WERI-Rb-1 (cell line): ENCODE measurements around the gene HEXD.
A peak's percentile ranks its signal among the peaks of the same experiment; 100 is the strongest.

ENCODE experiments used
- DNase-seq: peaks from one replicate; pipeline ENCODE4 v3.0.0-alpha.2; 2020
- H3K27ac ChIP-seq: fragments of 250-450 bp; sonication (Bioruptor Pico); 2 replicates; pipeline ENCODE4 v1.5.1; 2020; ENCODE audit warnings: mild to moderate bottlenecking, moderate library complexity
- H3K27me3 ChIP-seq: fragments of 250-450 bp; sonication (Bioruptor Pico); 2 replicates; pipeline ENCODE4 v1.5.1; 2021; ENCODE audit warnings: mild to moderate bottlenecking, low read depth, moderate library complexity; ENCODE audit not compliant: insufficient read depth, severe bottlenecking
- H3K36me3 ChIP-seq: fragments of 250-450 bp; sonication (Bioruptor Pico); 2 replicates; pipeline ENCODE4 v1.5.1; 2020; ENCODE audit warnings: mild to moderate bottlenecking, moderate library complexity
- H3K4me3 ChIP-seq: 2 replicates; pipeline ENCODE4 v1.5.1; 2011; ENCODE audit warnings: low read depth, mild to moderate bottlenecking, control low read depth, low read length
- H3K9me3 ChIP-seq: fragments of 250-450 bp; sonication (Bioruptor Pico); 2 replicates; pipeline ENCODE4 v1.5.1; 2021; ENCODE audit warnings: mild to moderate bottlenecking, moderate library complexity; ENCODE audit not compliant: severe bottlenecking
- CTCF ChIP-seq: IDR thresholded peaks from 2 replicates; pipeline ENCODE4 v1.5.1; 2011; ENCODE audit warnings: low read depth, mild to moderate bottlenecking, control low read depth, inconsistent platforms, low read length

The HEXD gene

GRCh38 chr17:82399601-82400101 is 18.5 kb upstream of the HEXD start:
- 0 out of 2 replicates have a peak overlapping the region, but pooled peaks have one; percentile 2 for H3K4me3 ChIP-seq
- no peaks in the 10 kb centered on the region for H3K27me3 ChIP-seq
- H3K27ac ChIP-seq = peak overlapping the region; percentile 75
- peaks cover 58% of the 10 kb centered on the region for H3K36me3 ChIP-seq
- no peaks in the 10 kb centered on the region for H3K9me3 ChIP-seq
- TF ChIP-seq CTCF = no peak
- peak; percentile 90 for DNase-seq

GRCh38 chr17:82400206-82400605 is 17.9 kb upstream of the HEXD start:
- no peaks in the 10 kb centered on the region for H3K9me3 ChIP-seq
- H3K36me3 ChIP-seq = peaks cover 55% of the 10 kb centered on the region
- H3K4me3 ChIP-seq = no peak overlapping the region
- no peak for TF ChIP-seq CTCF
- H3K27me3 ChIP-seq = no peaks in the 10 kb centered on the region
- H3K27ac ChIP-seq = peak overlapping the region; percentile 75
- no peak for DNase-seq

- Histone ChIP-seq H3K27ac (peak overlapping the region; percentile 75), H3K27me3 (no peaks in the 10 kb centered on the region), H3K9me3 (no peaks in the 10 kb centered on the region), H3K36me3 (peaks cover 56% of the 10 kb centered on the region), H3K4me3 (no peak overlapping the region)
- TF ChIP-seq CTCF = no peak
- DNase-seq = no peak
These were observed 17.3 kb upstream of the HEXD start for GRCh38 chr17:82400830-82401229.

- Histone ChIP-seq H3K4me3 (no peak overlapping the region), H3K9me3 (no peaks in the 10 kb centered on the region), H3K27me3 (no peaks in the 10 kb centered on the region), H3K36me3 (peaks cover 65% of the 10 kb centered on the region), H3K27ac (0 out of 2 replicates have a peak overlapping the region, but pooled peaks have one; percentile 6)
- no peak for TF ChIP-seq CTCF
- no peak for DNase-seq
These were observed 15.3 kb upstream of the HEXD start for GRCh38 chr17:82402865-82403264.

GRCh38 chr17:82403662-82404660 is 14.2 kb upstream of the HEXD start:
- H3K27ac ChIP-seq = no peak overlapping the region
- no peak for TF ChIP-seq CTCF
- no peak overlapping the region for H3K4me3 ChIP-seq
- H3K36me3 ChIP-seq = peaks cover 60% of the 10 kb centered on the region
- DNase-seq = no peak
- H3K27me3 ChIP-seq = no peaks in the 10 kb centered on the region
- no peaks in the 10 kb centered on the region for H3K9me3 ChIP-seq
